Measurements from ENCODE around the gene PLXNB3.

DNA sequence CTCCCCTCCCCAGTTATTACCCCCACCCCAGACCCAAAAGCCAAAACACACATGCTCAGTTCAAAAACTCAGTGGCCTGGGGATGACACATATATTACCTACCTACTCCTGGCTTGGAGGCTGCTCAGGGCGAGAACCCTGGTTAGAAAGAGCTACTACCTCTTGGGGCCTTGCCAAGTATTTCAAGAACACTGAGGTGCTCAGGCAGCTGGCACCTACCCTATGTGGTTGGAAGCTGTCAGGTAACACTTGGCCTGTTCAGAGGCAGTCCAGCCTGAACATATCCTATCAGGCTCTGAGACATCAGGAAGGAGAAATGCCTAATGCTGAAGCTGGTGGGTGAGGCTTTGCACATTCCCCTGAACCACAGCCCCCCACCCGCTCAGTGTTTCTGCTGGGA is 44.8 kb upstream of the PLXNB3 start:
- no peak for TF ChIP-seq EZH2 (IDR thresholded peaks at IDR 0.05)
- no peak for TF ChIP-seq CTCF (IDR thresholded peaks at IDR 0.05)
- TF ChIP-seq EZH2phosphoT487 (IDR thresholded peaks at IDR 0.05), result no peak
